ENCODE data around the gene VOPP1. TPM values are rescaled to one million over a fixed set of nuclear protein-coding genes. Genes with fewer than 3 reads are reported as not detected.

Gene VOPP1
- total RNA-seq, 1 donor from 2014 or later = 155 TPM

Other genes starting within 250 kb of the VOPP1 start
- gene LANCL2, start 207.2 kb downstream of the VOPP1 start, total RNA-seq = 10.5 and 11.8 TPM in 2 replicates